Activated naive CD4-positive, alpha-beta T cell treated with Interleukin-2 at 50 U/mL for 16 hours (primary cell): ENCODE results near the gene ECEL1.
A peak's percentile ranks its signal among the peaks of the same experiment; 100 is the strongest.

ENCODE experiments used
- DNase-seq: peaks from one replicate; pipeline ENCODE4 v3.0.0-alpha.2; 2020

Gene ECEL1

GRCh38 chr2:232521959-232522622, 34.5 kb upstream of the ECEL1 start:
- DNase-seq: peak; percentile 68

- no peak for DNase-seq
Measured at GRCh38 chr2:232521098-232521497, 33.5 kb upstream of the ECEL1 start.

GRCh38 chr2:232520489-232520888, 32.9 kb upstream of the ECEL1 start:
- DNase-seq: no peak

- DNase-seq: no peak
Measured at GRCh38 chr2:232519581-232520438, 32.2 kb upstream of the ECEL1 start, which contains the start of gene PRSS56. PRSS56 (plus strand) TSS chr2:232520388; CDS start chr2:232520599, 211 bp downstream.

GRCh38 chr2:232518844-232519243, 31.2 kb upstream of the ECEL1 start:
- no peak for DNase-seq

- no peak for DNase-seq
Measured at GRCh38 chr2:232516551-232516950, 28.9 kb upstream of the ECEL1 start.

GRCh38 chr2:232515639-232516038, 28.0 kb upstream of the ECEL1 start:
- DNase-seq: no peak

- DNase-seq: no peak
Measured at GRCh38 chr2:232513353-232513752, 25.7 kb upstream of the ECEL1 start.

- DNase-seq: no peak
Measured at GRCh38 chr2:232512602-232513001, 25.0 kb upstream of the ECEL1 start.

- no peak for DNase-seq
Measured at GRCh38 chr2:232511336-232511890, 23.8 kb upstream of the ECEL1 start.

GRCh38 chr2:232508251-232508650, 20.6 kb upstream of the ECEL1 start:
- DNase-seq: no peak

GRCh38 chr2:232506709-232507108, 19.1 kb upstream of the ECEL1 start:
- no peak for DNase-seq

GRCh38 chr2:232505856-232506255, 18.2 kb upstream of the ECEL1 start:
- no peak for DNase-seq

GRCh38 chr2:232504438-232504837, 16.8 kb upstream of the ECEL1 start:
- no peak for DNase-seq

- DNase-seq: no peak
Measured at GRCh38 chr2:232503809-232504323, 16.2 kb upstream of the ECEL1 start.

GRCh38 chr2:232502911-232503808, 15.5 kb upstream of the ECEL1 start:
- peak; percentile 44 for DNase-seq

- peak; percentile 7 for DNase-seq
Measured at GRCh38 chr2:232502511-232502910, 14.9 kb upstream of the ECEL1 start.

- DNase-seq: no peak
Measured at GRCh38 chr2:232501794-232502390, 14.3 kb upstream of the ECEL1 start.

GRCh38 chr2:232501331-232501771, 13.7 kb upstream of the ECEL1 start:
- DNase-seq: no peak

GRCh38 chr2:232498452-232498851, 10.8 kb upstream of the ECEL1 start:
- DNase-seq: no peak

- DNase-seq: no peak
Measured at GRCh38 chr2:232497348-232497747, 9.7 kb upstream of the ECEL1 start.
